GM21786 (cell line): ENCODE results near the gene TSPAN9.

Experiments
- ATAC-seq: cut with Tn5 transposase; IDR thresholded peaks from one replicate; pipeline ENCODE4 v1.9.1; 2021; ENCODE audit not compliant: unreplicated experiment

Gene TSPAN9

DNA sequence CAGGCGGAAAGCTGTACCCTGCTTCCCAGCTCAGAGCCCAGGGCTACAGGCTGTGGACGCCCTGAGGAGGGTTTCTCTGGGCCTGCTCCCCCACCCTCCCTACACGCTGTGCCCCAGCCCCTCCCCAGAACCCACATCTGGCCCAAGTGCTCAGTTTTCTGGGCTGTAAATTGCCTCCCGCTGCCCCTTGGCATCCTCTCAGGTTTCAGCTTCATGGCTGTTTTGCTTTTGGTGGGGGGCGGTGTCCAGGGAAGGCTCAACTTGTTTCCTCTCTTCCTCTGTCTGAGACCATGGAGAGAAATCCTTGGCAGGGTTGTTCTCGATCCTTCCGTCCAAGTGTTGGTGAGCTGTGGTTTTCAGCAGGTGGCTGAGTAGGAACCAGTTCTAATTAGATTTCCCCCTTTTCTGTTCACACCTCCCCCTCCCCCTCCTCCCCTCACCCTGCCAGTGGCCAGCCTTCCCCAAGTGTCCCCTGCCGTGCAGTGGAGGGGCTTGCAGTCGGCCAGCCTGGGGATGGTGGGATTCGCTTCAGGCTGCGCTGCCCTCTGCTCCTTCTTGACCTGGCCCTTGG is 61.8 kb downstream of the TSPAN9 start:
- ATAC-seq, result no peak

DNA sequence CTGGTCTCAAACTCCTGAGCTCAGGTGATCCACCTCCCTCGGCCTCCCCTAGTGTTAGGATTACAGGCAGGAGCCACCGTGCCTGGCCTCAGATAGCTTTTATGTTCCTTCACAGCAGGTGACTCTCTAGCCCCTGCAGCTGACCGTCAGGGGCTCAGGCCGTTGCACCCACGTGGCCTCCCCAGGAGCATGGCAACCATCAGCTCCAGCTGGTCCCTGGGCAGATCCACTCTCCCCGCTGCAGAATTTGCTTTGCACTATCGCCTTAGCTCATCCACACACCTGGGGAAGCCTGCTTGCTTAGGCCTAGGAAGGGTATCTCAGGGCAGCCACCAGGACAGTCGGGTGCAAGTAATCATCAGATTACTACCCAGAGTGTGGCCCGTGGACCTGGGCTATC is 62.6 kb downstream of the TSPAN9 start:
- no peak for ATAC-seq

DNA sequence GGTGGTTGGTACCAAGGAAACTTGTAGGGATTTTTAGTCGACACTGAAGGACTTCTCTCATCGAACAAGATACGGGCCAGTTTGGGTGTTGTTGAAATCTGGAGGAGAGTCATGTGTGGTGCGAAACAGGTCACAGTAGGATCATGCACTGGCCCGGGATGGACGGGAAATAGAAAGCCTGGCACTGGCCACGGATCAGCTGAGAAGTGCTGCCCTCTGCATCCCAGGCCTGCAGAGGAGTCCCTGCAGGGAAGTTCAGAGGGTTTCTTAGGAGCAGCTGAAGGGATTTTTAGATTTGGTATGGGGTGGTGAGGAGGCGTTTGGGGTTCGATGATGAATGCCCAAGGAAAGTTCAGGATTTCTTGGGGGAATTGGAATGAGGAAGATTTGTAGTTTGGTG is 63.1 kb downstream of the TSPAN9 start:
- ATAC-seq, result no peak

DNA sequence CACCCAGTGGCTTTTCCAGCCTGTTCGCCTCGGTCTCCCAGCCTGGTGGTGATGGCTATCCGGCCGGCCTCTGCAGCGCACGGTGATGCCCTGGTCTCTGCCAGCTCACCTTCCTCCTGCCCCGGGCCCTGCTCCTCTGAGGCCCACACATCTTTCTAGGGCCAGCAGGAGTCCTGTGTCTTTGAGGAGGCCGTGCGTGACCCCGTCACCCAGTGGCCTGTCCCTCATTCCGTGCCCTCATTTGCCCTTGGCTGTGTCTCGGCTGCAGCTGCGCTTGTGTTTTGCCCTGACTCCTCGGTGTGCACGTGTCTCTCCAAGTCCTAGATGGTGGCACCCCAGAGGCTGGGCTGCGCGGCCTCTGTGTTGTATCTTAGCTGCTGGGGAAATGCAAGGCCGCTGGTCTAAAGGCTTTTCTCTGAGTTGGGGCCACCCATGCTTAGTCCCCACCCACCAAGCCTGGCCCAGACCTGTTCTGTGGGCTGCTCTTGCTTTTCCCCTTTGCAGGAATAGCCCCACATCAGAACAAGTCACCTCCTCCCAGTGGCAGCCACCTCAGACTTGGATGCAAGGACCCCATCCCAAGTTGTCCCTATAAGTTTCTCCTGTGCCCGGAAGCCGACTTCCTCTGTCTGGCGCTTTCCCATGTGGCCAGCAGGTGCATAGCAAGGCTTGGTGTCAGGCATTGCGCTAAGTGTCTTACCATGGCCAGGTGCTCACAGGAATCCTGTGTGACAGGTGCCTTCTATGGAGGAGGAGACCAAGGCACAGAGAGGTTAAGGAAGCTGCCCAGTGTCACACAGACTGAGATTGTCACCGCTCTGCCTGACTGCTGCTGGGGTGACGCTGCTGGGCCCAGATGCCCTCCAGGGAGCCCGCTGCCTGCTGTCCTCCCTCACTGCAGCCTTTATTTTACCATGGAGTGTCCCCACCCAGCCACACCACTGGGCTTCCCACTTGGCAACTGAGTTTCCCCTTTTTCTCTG is 64.5 kb downstream of the TSPAN9 start:
- no peak for ATAC-seq

DNA sequence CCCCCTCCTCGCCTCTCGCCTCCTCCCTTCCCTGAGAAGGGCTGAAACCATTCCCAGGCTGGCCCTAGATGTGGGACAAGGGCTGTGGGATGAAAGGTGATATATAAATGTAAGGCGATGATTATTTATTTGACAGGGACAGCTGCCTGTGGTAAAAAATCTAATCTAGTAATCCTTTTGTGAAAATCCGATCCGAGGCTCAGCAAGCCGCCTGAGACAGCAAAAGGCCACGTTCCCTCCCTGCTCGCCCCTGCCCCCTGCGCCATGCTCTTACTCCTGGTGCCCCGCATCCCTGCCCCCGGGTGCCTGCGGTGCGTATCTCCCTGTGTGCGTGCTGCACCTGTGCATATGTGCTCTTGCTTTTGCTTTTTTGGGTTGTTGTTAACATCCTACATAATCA is 65.2 kb downstream of the TSPAN9 start:
- ATAC-seq, result no peak

DNA sequence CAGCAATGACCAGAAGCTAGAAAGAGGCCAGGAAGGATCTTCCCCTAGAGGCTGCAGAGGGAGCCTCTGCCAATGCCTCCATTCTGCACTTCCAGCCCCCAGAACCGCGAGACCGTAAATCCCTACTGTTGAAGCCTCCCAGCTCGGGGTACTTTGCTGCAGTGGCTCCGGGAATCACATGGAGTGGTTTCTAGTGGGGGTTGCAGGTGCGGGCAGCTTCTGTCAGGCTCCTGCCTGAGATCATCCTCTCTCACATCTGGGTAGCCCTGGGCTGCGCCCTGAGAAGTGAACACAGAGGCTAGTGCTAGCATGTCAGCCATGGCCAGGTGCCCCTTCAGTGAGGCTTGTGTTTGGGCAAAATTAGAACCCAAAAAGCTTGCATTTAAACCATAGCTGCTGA is 67.3 kb downstream of the TSPAN9 start:
- no peak for ATAC-seq

DNA sequence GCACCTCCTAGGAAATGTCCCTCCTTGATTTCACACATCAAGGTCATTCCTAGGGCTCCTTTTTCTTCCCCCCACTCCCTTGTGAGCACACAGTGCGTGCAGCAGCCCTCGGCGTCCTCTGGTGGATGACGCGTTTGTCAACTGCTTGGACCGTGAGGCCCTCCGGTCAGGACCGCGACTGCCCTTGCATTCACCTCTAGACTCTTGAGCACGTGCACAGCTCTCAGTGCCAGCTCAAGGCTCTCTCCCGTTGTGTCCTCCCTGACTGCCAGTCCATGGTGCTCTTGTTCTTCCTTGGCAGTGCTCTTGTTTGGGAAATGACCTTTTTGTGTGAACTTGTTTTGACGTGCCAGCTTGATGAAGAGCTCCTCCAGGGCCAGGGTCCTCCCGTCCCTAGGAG is 67.9 kb downstream of the TSPAN9 start:
- ATAC-seq, result no peak

DNA sequence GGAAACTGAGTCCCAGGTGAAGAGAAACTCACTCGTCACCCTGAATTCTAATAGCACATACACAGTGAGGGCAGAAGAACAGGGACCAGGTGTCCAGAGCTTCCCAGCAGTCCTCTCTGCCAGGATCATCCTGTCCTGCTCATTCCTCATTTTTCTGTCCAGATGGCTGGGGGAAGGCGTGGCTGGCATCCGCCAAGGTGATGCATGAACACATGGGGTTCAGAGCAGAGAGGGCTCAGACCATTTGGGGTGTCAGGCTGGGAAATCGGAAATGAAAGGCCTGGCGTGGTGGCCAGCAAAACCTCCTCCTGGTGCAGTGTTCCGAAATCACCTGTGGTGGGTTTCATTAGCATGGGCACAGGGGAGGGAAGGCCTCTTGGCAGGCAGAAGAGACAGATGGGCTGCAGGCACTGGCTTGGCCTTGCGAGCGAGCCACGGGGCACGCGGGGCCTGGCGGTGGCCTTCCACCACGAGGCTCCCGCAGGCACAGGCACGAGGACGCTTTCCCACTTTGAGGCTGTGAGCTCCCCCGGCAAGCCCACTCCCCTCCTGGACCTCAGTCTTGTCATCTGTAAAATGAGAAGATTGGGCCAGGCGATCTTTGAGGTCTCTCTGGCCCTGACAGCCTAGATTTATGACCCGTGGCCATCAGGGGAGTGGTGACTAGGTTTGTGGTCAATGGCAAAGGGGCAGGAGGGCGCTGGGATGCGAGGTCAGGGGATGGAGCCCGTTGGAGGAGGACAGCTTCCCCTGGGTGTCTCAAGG is 68.5 kb downstream of the TSPAN9 start:
- no peak for ATAC-seq

DNA sequence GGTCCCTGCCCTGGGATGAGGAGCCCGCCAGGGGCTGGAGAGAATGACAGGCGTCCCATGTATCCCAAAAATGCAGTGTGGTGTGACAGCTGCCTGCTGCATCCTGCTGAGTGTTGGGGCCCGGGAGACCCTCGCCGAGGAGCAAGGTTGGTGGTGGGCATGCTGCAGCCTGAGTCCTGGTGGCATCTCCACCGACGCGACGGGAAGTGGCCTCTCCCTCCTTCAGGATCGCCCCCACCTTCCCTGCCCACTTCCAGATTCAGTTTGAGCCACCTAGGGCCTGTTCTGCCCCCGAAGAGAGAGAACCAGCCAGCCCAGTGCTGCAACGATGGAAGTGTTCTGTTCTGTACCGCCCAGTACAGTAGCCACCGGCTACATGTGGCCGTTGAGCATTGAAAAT is 70.1 kb downstream of the TSPAN9 start:
- ATAC-seq, result no peak

DNA sequence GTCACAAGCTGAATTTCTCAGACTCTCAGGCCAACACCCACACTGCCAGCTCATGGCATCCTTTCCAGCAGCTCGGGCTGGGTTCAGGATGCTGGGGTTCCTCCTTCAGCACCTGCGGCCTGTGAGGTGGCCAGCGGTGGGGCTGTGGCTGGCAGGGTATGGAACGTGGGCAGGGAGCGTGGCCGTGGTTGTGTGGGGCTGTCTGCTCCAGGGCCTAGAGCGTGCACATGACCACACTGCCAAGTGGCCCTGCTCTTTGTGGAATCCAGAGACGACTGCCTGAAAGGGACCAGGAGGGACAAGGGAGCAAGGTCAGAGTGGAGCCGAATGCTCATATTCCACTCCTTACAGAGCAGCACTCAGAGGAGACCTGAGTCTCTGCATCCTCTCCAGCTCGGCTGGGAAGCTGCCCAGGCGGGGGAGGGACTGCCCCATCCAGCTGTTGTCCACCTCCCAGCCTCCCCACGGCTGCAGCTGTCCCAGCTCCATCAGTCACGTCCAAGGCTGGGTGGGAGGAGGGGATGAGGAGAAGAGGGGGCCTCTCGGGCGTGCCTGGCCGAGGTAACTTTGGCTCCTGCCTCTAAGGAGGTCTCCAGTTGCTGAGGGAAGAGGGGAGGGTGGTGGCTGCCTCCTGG is 71.3 kb downstream of the TSPAN9 start:
- no peak for ATAC-seq

DNA sequence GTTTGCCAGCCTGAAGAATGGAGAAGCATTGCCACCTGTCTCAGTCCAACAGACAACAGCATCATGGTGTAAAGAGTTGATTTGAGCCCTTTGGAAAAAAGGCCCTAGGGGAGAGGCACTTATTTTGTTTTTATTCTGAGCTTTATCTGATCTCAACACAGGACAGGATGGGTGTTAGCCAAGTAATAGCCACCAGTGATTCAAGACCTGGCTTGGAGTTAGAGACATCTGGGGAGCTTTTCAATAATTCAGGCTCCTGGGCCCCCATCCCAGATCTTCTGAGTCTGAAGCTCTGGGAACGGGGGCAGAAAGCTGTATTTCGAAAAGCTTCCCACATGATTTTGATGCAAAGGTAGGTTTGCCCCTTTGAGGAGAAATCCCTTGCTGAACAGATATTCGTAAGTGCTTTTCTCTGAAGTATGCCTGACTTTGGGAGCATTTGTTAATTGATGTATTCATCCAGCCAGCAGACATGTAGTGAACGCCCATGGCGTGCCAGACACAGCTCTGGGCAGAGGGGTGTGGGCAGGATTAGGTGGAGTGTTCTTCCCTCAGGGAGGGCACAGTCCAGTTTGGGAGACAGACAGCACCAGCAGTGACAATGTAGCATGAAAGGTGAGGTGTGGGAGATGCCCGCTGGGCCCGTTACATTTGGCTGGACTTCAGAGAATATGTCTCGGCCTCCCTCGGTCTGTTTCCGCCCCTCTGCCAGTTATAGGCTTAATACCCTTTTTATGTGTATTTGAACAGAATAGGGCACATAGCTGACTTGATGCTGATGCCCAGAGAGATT is 72.5 kb downstream of the TSPAN9 start:
- ATAC-seq, result no peak

DNA sequence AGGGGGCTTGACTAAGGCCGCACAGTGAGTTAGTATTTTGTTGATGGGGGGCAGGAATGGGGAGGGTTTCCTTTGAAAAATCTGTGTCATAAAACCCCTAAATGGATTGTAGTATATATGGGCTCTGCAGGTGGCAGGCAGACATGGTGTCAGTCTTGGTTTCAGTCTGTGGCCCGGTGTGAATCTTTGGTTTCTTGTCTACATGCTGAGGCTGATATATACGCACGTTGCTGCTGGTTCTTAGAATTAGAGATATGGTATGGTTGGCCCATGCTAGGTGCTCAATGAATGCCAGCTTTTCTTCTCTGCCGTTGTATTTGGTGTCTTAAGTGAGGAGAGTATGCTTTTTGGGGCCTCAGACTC is 73.1 kb downstream of the TSPAN9 start:
- no peak for ATAC-seq

DNA sequence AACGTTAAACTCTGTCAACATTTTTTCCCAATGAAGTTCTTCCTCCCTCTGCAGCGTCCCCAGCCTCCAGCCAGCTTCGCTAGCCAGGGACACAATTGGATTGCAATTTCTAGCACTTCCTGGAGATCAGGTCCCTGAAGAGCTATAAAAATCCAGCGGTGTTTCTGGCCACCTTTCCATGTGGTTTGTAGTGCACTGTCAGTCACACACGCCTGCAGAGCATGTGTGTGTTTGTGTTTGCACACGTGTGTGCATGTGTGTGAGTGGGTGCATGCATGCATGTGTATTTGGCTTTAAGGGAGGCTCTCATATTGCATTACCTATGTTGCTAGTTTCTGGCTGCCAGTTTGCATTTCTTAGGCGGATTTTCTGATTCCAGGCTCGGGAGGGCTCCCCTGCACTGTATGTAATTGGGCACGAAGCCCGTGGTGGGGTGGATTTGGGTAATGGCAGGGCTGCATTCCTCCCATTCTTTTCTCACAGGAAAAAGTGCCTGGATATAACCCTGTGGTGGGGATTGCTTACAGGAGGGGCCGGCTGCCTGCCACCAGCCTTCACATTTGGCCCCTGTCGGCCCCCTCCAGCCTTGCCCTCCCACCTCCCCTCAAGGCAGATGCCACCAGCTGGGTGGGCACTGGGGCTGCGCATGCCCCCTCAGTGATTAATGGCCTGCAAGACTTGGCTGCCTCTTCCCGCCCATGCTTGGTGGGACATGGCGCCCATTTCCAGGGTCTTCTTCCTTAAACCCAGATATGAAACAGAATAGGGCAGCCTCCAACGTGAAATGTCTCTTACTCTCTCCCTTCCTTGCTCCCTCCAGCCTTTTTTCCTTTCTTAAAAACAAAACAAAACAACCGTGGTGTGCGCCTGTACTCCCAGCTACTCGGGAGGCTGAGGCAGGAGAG is 74.0 kb downstream of the TSPAN9 start:
- ATAC-seq, result no peak

DNA sequence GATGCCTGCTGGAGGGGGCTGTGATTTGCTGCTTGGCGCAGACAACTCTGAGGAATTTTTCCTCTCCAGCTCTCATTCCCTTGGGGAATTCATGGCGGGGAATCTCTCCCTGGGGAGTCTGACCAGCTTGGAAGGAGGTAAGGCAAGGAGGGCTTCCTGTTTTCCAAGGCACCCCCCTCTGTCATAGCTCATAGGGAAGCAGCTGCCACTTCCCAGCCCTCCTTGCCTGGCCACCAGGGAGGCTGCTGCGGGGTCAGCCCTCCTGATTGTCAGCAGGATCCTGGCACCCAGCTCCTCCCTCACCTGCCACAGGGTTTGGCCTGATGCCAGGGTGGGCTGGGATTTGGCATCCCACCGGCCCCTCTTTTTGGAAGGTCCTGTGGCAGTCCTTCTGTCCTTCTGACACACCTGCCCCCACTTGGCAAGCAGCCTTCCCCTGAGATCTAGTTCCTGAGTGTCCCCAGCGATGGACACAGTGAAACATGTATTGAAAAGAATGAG is 74.9 kb downstream of the TSPAN9 start:
- no peak for ATAC-seq

DNA sequence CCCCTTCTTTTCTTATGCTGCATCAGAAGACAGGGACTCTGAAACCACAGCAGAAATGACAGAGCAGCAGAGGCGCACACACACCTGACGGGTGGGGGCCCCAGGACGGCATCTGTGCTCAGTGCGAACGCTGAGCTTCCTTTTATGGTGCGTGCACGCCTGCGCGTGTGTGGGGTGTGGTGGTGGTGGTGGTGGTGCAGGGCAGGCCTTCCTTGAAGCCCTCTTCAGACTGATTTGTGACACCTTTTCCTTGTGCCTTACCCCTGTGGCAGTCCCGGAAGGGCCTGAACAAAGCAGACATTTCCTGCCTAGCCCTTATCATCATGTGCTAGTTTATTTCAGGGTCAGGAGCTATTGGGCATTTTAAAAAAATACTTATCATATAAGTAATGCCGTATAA is 75.7 kb downstream of the TSPAN9 start:
- ATAC-seq, result no peak

DNA sequence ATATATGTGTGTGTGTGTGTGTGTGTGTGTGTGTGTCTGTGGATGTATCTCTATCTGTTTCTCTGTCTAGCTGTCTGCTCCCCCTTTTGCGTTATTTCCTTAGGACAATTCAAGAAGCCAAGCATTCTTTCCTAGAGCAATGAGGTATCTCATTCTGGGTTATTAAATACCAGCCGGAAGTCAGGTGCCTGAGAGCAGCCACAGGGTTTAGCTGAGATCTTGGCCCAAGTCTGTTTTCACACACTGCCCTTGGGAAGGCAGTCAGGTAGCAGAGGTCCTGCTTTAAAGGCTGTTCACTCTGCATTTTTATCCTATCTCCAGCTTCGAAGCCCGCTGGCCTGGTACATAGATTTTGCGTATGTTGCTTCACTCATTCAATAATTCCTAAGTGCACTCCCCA is 76.8 kb downstream of the TSPAN9 start:
- no peak for ATAC-seq

DNA sequence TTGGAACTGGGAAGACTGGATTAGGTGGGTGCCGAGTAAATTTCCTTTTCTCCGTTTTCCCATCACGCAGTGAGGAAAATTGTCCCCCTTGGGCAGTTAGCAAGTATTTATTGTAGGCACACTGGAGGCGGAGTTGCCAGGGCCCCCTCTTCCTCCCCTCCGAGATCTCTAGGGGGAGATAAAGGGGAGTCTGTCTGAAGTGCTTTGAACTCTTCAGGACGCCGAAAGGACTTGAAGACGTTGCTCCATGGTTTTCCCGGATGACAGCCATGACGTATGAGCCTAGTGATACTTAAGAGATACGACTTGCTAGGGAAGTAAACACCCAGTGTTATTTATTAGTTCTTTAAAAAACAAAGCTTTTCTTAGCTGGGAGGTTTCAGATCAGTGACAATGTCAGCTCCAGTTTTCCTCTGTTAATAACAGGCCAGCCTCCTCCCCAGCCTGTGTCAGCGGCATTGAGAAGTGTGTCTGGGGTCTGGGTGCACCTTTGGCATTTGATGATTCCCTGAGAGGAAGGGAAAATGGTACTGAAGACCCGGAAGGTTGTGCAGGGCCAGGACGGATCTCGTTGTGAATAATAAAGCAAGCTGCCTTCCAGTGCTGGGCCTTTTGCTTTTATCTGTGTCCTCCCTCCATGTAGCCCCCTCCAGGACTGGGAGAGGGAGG is 78.7 kb downstream of the TSPAN9 start:
- ATAC-seq, result no peak

DNA sequence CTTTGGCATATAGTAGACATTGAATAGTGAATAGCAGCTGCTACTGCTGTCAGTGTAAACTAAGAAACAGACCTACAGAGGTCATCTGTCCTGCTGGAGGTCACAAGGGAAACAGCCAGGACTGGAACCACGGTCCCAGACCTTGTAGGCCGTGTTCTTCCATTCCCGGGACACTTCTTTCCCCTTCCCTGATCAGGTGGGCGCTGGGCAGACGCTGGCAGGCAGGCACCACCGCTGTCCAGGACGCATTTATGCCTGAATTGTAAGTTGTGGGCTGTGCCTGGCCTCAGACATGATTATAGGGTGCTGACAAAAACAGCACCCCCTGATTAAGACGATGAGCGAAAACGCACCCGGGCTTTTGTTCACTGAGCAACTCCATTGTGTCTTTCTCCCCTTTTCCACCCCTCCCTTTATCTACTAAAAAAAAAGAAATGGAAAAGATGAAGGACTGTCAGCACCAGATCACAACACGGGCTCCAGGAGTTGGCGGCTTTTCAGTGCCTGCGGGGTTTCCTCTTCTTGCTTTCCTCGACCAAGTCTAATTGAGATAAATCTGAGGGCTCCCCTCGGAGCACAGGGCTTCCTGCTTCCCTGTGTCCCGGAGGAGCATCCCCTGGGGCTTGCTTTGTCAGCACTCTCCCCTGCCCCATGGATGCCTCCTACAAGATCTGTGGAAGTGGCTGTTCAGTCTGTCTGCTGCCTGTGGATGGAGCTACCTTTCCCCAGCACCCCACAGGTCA is 80.6 kb downstream of the TSPAN9 start:
- no peak for ATAC-seq
